ENCODE data around the gene GSK3B. TPM values are rescaled to one million over a fixed set of nuclear protein-coding genes. Genes with fewer than 3 reads are reported as not detected.

Gene GSK3B
- total and polyA plus RNA-seq, 10 of the 15 experiments (the other 5 are each of a cell fraction or from before 2014, with no cell fraction given) = 8.5 to 49.8 (median 25.5) TPM

DNA sequence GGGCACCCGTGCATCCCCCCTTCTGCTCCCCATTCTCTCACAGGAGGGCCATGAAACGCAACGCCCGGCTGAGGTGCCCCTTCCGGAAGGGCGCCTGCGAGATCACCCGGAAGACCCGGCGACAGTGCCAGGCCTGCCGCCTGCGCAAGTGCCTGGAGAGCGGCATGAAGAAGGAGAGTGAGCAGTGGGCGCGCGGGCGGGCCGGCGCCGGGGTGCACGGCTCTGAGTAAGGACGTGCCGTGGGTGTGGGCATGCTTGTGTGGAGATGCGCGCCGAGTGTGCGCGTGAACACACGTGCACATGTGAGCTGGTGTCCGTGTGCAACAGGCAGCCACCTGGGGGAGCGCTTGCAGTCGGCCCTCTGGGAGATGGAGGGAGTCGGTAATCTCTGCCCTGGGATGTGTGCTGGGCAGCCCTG, 284.2 kb downstream of the GSK3B start (continued):
- 0 out of 4 replicates have a peak, but pooled peaks of 1 of the 2 experiments have one; percentile 11 for TF ChIP-seq ETV6 (conservative IDR thresholded peaks at IDR 0.05 in 1 of 2, IDR thresholded peaks at IDR 0.05 in 1 of 2; ENCODE audit: borderline replicate concordance in 1 of 2, low read depth in 1 of 2)
- peak; percentile 45; the same call in 1 of the 2 replicates for TF ChIP-seq YY1 (IDR thresholded peaks at IDR 0.05; ENCODE audit: low read depth, low read length)
- TF ChIP-seq RAD51 (IDR thresholded peaks at IDR 0.05) = no peak
- no peak for TF ChIP-seq ZNF622 (IDR thresholded peaks at IDR 0.05)
- TF ChIP-seq, protein P1, sequence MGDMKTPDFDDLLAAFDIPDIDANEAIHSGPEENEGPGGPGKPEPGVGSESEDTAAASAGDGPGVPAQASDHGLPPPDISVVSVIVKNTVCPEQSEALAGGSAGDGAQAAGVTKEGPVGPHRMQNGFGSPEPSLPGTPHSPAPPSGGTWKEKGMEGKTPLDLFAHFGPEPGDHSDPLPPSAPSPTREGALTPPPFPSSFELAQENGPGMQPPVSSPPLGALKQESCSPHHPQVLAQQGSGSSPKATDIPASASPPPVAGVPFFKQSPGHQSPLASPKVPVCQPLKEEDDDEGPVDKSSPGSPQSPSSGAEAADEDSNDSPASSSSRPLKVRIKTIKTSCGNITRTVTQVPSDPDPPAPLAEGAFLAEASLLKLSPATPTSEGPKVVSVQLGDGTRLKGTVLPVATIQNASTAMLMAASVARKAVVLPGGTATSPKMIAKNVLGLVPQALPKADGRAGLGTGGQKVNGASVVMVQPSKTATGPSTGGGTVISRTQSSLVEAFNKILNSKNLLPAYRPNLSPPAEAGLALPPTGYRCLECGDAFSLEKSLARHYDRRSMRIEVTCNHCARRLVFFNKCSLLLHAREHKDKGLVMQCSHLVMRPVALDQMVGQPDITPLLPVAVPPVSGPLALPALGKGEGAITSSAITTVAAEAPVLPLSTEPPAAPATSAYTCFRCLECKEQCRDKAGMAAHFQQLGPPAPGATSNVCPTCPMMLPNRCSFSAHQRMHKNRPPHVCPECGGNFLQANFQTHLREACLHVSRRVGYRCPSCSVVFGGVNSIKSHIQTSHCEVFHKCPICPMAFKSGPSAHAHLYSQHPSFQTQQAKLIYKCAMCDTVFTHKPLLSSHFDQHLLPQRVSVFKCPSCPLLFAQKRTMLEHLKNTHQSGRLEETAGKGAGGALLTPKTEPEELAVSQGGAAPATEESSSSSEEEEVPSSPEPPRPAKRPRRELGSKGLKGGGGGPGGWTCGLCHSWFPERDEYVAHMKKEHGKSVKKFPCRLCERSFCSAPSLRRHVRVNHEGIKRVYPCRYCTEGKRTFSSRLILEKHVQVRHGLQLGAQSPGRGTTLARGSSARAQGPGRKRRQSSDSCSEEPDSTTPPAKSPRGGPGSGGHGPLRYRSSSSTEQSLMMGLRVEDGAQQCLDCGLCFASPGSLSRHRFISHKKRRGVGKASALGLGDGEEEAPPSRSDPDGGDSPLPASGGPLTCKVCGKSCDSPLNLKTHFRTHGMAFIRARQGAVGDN (IDR thresholded peaks at IDR 0.05) = peak; percentile 44; the same call in 1 of the 2 replicates
- peak; percentile 50; the same call in 1 of the 2 replicates for TF ChIP-seq LARP7 (IDR thresholded peaks at IDR 0.05)
- TF ChIP-seq ZBTB33 (IDR thresholded peaks at IDR 0.05) = peak; percentile 17; the same call in 1 of the 2 replicates
- TF ChIP-seq MLLT1 (IDR thresholded peaks at IDR 0.05) = 0 out of 2 replicates have a peak, but pooled peaks have one; percentile 39
- 0 out of 2 replicates have a peak, but pooled peaks have one; percentile 70 for TF ChIP-seq GATAD2B (conservative IDR thresholded peaks at IDR 0.05; ENCODE audit: low read depth)
- no peak for TF ChIP-seq GABPA (IDR thresholded peaks at IDR 0.05; ENCODE audit: low read depth)
- peak; percentile 65; the same call in 1 of the 2 replicates for TF ChIP-seq DPF2 (IDR thresholded peaks at IDR 0.05)
- no peak for TF ChIP-seq ATF7 (IDR thresholded peaks at IDR 0.05; ENCODE audit: low read depth)
- TF ChIP-seq CTCF (IDR thresholded peaks at IDR 0.05 in 2 of 3, conservative IDR thresholded peaks at IDR 0.05 in 1 of 3; ENCODE audit: control insufficient read depth in 2 of 3, extremely low read depth in 1 of 3, insufficient read depth in 1 of 3, low read depth in 3 of 3, low read length in 3 of 3) = peak; percentile 46 to 62 (median 47); a peak in 5 of 6 replicates
- peak; percentile 37; the same call in 1 of the 2 replicates for TF ChIP-seq TAF1 (IDR thresholded peaks at IDR 0.05; ENCODE audit: borderline replicate concordance, low read depth, low read length)
- peak; percentile 68; the same call in 1 of the 2 replicates for TF ChIP-seq HDGF (IDR thresholded peaks at IDR 0.05)
- peak; percentile 51 for TF ChIP-seq MEF2B (IDR thresholded peaks at IDR 0.05; ENCODE audit: partially characterized antibody, poor library complexity, severe bottlenecking)
- peak; percentile 32; the same call in 1 of the 2 replicates for TF ChIP-seq NRF1 (conservative IDR thresholded peaks at IDR 0.05; ENCODE audit: low read depth, low read length)
- TF ChIP-seq IKZF1 (conservative IDR thresholded peaks at IDR 0.05) = peak; percentile 58; the same call in 1 of the 2 replicates
- no peak for TF ChIP-seq JUND (IDR thresholded peaks at IDR 0.05; ENCODE audit: low read depth, low read length)
